Non-pigmented ciliary epithelial cell (primary cell): ENCODE data around the gene GALNT6.
A peak's percentile ranks its signal among the peaks of the same experiment; 100 is the strongest.

Experiments
- DNase-seq: peaks from one replicate; pipeline ENCODE4 v3.0.0-alpha.2; 2010; ENCODE audit warnings: low read depth

GALNT6 gene

DNA sequence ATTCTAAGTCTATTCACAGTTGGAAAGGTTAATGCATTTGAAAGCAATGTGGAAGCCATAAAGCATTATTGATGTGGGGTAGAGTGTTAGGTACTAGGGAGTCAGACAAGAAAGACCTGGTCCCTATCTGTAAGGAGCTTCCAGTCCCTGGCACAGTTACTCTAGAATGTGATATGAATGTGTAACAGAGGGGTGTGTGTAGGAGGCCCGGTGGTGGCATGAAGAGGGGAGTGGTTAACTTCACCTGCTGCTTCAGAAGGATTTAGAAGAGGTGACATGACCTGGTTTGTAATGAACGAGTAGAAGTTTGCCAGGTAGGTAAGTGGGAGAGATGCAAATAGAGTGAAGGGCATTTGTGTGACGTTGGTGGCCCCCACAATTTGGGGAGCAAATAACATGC lies 15.1 kb upstream of the GALNT6 start:
- DNase-seq: no peak

- DNase-seq: no peak
These were observed 14.6 kb upstream of the GALNT6 start for GRCh38 chr12:51405801-51406207.

- DNase-seq: no peak
These were observed 13.4 kb upstream of the GALNT6 start for GRCh38 chr12:51404627-51405026.

DNA sequence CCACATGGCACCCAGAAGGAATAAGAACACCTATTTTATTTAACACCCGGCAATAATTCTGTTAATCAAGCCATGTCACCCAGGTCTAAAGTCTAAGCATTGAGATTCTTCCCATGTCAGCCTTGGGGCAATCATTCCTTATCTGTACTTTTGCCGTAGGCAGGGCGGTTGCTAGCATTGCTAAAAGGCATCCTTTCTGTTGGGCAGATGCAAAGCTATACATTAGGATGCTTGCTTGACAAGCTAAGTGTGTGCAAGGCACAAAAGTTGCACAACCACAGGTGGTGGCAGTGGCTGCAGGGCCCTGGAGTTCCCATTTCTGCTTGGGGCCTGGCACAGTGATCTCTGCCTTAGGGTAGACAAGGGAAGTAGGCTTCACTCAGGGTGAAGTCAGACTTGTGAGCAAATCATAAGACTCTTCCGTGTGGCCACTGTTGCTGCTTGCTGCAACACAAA lies 12.5 kb upstream of the GALNT6 start:
- no peak for DNase-seq

GRCh38 chr12:51403159-51403558 lies 12.0 kb upstream of the GALNT6 start:
- DNase-seq: no peak

- DNase-seq: no peak
These were observed 10.7 kb upstream of the GALNT6 start for GRCh38 chr12:51401900-51402299.

DNA sequence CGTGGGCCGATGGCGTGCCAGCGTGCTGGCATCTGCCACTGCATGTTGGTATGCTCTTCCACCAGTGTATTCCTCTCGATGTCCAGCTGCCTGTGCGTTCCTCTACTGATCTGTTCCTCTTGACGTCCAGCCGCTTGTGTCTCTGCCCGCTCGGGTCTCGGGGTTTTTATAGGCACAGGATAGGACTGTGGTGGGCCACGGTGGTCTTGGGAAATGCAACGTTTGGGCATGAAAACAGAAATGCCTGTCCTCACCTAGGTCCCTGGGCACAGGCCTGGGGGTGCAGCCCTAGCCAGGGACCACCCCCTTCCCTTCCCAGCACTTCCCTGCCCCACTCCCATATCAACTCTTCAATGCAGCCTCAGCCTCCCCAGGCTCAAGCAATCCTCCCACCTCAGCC lies 10.3 kb upstream of the GALNT6 start:
- no peak for DNase-seq

GRCh38 chr12:51401020-51401419 lies 9.8 kb upstream of the GALNT6 start:
- no peak for DNase-seq

DNA sequence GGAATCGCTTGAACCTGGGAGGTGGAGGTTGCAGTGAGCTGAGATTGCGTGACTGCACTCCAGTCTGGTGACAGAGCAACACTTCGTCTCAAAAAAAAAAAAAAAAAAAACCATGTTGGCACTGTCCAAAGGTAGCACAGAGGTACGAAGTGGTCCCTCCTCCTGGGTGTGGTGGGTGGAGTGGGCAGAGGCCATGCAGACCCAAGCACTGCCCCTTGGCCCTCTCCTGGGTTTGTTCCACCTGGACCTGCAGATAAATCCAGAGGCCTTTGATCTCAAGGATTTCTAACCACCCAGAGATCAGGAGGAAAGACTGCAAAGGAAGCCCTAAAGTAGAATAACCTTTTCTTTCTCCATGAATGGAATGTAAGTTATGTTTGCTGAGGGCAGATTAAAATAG lies 8.7 kb upstream of the GALNT6 start:
- no peak for DNase-seq

- DNase-seq: no peak
These were observed 6.5 kb upstream of the GALNT6 start for GRCh38 chr12:51397670-51398069.

- DNase-seq: no peak
These were observed 4.4 kb upstream of the GALNT6 start for GRCh38 chr12:51395283-51396230.

GRCh38 chr12:51393676-51394545 lies 2.7 kb upstream of the GALNT6 start:
- DNase-seq: peak; percentile 80

DNA sequence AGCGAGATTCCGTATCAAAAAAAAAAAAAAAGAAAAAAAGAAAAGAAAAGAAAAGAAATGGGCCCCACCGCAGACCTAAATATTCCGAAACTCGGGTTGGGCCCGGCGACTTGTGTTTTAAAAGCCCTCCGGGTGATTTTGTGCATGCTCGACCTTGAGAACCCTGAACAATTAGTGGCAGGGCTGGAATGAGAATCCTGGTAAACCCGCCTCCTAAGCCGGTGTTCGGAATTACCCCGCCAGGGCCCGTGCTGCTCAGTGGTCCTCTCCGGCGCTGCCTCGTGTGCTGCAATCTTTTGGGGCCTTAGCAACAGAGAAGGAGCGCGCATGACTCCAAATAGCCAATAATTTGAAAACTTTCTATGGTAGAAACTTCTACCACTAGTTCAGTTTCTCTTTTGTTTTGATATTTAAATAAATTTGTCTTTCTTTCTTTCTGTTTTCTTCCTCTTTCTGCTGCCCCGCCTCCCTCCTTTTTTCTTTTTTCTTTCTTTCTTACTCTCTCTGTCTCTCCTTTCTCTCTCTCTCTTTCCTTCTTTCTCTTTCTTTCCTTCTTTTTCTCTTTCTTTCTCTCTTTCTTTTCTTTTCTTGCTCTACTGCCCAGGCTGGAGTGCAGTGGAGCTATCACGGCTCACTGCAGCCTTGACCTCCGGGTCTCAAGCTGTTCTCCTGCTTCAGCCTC lies 1.5 kb upstream of the GALNT6 start:
- DNase-seq: no peak

DNA sequence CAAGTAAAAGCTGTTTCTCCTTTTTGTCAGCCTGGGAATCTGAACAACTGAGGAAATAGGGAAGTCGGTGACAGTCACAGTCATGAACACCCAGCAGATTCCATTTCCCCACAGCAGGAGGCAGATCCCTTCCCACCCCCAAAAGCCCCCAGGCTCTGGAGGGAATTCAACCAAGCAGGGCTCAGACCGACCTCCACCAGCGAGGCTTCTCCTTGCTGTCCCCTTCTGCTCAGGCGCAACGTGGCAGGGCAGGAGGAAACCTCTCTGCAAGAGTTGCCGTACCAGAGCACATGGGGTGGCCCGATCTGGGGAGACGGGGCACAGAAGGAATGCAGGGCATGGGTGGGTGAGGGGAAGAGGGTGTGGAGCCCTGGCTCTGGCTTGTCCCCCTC lies 319 bp downstream of the GALNT6 start:
- DNase-seq: no peak

GRCh38 chr12:51390457-51390856 lies 749 bp downstream of the GALNT6 start:
- no peak for DNase-seq

DNA sequence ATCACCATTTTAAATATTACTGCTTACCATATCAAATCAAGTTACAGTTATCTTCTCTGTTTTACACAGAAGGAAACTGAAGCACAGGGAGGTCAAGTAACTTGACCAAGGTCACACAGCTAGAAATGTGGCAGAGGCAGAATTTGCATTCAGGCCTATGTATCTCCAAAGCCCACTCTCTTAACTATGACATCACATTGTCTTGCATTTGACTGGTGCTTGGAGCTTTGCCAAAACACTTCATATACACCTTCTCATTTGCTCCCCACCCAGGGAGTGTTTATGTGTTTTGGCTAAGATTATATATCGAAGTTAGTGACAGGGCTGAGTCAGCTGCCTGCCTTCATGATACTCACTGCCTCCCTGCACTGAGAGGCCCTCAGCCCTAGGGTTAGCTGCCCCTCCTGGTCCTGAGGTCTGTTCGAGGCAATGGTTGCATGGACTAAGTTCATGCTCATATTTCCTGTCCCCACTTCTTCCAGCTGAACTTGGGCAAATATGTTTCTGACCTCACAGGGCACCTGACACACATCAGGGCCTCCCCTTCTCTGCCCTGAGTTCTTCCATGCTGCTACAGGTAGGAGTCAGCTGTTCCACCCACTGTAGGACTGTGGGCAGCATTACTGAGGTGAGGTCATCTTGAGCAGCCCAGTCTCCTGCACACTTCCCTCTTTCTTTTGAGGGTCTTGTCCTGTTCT lies 1.8 kb downstream of the GALNT6 start:
- DNase-seq: no peak

DNA sequence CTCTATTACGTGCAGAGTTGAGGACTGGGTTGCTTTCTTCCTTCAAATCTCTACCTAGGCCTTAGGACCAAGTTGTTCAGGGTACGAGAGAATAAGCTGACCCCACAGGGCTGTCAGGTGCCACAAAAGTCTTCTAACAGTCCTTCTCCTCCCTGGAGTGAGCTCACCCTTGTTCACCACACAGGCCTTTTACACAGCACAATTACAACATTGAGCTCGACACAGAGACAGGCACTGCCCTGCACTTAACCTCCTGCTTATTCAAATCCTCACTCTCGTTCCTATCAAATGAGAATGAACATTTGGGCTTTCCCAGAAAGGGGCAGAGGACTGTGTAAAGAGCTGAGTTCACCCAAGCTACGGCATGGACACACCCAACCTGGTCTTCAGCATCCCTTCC lies 2.4 kb downstream of the GALNT6 start:
- no peak for DNase-seq

DNA sequence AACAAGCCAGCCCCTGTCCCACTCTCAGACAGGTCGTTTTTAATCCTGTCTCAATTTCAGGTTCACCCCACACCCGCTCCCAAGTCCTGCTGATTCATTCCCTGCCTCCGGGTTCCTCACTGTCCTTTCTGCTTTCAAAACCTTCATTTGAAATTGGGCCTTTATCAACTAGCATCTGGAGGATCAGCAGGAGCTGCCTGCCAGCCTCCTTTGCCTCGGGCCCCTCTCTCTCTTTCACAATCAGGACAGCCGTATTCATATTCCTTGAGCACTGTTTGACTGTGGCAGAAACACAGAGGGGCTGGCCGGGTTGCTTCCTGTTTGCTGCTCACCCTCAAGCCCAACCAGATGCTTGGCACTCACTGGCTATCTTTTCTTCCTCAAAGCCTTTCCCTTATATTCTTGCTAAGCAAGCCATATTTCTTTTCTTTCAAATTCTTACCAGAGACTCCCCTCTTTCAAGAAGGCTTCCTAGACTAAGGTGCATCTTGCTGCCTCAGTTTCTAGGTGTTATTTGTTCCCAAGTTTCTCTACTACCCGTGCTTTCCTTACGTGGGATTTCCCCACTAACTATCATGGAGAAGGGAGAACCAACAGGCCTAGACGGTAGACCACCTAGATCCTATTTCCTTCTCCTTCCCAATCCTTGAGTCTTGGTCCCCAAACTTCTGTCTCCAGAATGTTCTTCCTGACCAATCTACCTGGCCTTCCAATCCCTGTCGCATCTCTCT lies 3.0 kb downstream of the GALNT6 start:
- DNase-seq: no peak

DNA sequence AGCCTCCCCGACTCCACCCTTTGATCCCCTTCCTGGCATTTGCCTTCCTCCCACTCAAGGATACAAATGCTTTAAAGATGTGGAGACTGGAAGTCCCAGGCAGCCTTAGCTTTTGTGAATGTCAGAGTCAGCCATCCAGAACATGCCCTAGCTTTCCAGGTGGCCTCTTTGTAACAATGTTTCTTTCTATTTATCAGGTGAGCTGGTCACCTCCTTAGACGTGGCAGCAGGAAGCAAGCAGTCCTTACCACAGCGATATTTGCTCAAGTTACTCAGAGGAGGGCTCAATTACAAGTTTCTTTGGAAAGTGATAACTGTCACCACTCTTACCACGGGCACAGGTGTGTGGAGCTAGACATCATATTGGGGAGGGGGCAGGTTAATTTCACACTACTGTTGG lies 4.9 kb downstream of the GALNT6 start:
- DNase-seq: no peak

DNA sequence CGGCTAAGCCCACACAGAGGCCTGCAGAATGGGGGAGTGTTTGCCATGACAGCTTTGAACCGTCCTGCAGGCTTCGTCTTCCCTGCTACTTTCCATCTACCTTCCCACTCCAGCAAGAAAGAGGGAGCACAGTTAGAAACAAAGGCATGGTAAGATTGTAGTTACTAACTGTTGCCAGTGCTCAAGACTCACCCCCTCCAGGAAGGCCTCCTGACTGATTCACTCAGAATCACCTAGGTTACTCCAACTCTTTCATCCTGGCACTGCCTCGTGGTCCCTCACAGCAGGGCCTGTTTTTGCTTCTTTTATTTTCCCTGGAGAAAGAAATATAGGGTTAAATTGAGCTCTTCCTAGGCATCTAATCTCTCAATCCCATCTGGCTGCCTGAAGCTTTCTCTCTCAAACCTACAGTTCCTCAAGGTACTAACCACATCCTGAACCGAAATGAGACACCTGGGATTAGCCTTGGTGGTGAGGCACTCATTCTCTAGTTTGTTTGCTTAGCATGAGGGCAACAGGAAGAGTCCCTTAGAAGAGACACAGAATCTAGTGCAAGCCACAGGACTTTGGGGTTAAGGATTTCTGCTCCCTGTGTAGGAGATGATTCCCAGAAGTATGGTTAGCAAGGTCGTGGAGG lies 7.8 kb downstream of the GALNT6 start:
- no peak for DNase-seq

GRCh38 chr12:51382173-51382572 lies 9.0 kb downstream of the GALNT6 start:
- no peak for DNase-seq
